ENCODE data around the gene TBX18.
A peak's percentile ranks its signal among the peaks of the same experiment; 100 is the strongest.

The TBX18 gene

DNA sequence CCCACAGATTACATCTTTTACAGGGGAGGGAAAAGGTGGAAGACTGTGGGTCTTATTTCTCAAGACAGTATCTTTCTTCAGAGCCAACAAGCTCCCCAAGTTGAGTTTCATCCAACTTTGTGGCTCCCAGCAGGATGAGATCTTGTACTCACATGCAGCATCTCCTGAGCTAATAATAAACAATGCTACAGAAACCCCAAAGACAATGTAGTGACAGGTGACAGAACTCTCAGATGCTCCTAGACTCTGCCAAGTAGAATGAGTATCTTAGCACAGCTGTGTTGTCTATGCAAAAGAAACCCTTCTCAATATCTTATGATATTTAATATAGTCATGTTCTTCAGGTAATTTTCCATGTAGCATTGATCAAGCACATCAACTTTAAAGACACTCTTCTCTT, 90.0 kb downstream of the TBX18 start:
- no peak for DNase-seq (ENCODE audit: low read depth, low spot score)

DNA sequence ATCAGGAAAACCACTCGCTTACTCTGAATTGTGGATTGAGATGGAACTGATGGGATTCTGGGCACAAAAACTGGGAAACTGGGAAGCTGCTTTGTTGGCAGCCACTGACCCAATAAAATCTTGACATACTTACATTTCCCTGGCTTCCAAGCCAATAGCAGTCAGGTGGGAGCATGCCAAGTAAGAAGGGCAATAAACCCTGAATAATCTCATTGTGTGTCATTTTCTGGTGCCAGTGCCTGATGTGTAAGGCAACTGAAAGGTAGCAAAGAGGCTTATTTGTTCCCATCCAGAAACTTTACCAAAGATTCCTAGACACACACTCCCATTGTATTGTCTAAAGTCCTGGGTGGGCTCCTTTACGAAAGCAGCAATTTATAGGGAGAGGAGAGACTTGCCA, 93.2 kb downstream of the TBX18 start:
- no peak for DNase-seq (ENCODE audit: low read depth, low spot score)

DNA sequence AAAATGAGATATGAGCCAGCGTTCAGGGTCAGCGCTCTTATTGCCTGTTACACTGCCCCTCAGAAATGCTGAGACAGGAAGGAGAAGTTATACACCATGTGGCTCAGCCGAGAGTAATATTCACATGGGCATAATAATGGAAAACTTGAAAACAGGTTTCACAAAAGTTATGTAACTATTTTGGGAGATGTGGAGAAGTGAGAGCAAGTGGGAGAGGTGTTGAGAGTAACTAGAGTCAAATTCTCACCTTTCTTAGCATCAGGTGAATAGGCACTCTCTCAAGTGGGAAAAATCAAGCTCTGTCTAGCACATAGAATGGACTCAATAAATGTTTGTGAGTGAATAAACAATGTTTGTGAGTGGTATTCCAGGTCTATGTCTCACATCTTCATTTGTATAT, 94.5 kb downstream of the TBX18 start:
- DNase-seq (ENCODE audit: low read depth, low spot score) = no peak

DNA sequence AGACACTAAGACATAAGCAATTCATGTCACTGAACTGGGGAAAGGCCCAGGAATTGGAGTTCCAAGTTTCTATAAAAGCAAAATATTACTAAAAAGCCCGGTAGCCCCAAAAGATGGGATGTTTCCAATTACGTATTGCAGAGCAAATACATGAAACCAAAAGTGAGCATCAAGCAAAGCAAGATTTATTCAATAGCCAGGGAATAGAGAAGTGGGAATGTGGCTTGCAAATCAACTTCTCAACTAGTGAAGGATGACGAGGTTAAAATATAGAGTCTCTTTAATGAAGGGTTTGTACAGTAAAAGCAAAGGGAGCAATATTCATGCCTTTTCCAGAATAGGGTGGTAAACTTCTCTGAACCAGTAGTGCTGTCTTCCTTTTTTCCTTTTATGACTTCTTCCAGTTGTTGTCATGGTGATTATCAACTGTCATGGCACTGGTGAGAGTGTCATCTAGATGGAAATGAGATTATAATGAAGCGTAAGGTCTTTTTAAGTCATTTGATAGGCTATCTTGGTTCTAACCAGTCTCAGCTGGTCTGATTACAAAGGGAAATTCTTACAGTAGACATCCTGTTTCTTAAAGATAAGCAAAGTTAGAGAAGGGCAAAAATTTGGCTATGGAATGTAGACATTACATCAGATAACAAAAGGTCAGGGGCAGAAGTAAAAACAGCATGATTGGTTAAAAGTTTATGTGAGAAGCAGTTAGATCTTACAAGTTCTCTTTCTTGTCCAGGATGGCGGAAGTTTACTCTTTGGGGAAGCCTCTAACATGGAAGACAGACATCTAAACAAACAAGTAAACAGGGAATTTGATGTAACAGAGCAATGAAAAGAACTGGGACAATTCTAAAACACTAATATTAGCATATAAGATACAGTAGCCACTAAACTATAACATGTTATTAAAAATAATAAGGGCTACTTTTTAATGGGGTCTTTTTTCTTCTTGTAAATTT, 96.9 kb downstream of the TBX18 start:
- DNase-seq (ENCODE audit: low read depth, low spot score) = no peak

DNA sequence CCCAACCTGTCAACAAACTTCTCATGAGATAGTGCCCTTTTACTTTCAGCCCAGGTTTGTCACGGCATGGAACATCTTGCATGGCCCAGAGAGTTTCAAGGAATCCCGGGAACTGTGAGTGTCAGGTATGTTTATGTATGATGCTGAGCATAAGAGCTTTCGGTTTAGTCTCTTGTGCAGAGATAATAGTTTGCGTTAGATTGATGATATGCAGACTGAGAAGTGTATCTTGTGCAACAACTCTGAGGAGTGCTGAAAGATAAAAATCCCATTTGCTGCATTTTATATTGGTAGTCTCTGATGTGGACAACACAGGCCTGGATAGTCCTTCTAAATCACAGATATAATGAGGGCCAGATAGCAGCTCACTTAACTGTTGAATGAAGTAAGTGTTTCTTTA, 99.0 kb downstream of the TBX18 start:
- no peak for DNase-seq (ENCODE audit: low read depth, low spot score)

DNA sequence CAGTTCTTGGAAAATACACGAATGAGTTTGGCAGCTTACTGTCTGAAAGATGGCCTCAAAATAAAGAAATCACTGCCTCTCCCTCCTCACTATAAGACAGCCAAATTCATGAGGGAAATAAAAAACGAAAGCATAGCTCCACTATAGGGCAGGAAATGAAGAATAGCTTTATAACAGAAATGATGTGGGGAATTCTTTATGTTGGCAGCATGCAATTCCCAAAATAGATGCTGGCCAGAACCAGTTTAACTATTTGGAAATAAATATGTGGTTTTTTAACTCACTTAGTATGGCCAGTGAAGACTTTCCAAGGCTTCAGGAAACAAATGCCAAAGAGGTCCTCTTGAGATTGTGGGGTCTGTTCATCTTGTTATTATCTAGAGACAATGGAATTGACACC, 100.5 kb downstream of the TBX18 start:
- DNase-seq (ENCODE audit: low read depth, low spot score) = no peak

DNA sequence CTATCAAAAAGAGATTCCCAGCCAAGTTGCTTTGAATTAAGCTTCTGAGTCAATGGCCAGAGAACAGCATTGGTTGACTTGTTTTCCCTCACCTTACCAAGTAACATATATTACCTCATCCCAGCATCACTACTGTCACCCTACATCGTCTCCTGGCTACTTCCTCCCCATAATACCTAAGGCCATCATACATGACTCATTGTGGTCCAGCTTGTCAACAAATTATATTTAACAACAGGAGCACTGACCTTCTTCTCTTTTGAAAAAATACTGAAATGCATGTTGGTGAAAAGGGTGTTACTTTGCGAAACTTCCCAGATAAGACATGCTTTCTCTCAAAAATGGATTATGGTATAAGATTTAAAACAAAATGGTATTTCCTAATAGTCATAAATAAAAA, 106.9 kb downstream of the TBX18 start:
- no peak for DNase-seq (ENCODE audit: low read depth, low spot score)

DNA sequence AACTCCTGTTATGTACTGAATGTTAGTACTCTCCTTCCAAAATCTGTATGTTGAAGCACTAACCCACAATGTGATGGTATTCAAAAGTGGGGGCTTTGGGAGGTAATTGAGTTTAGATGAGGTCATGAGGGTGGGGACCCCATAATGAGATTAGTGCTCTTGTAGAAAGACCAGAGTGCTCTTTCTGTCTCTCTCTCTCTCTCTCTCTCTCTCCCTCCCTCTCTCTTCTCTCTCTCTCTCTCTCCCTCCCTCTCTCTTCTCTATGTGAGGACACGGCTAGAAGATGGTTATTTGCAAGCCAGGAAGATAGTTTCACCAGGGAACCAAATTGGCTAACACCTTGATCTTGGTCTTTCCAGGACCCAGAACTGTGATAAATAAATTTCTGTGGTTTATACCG, 107.4 kb downstream of the TBX18 start:
- no peak for DNase-seq (ENCODE audit: low read depth, low spot score)

DNA sequence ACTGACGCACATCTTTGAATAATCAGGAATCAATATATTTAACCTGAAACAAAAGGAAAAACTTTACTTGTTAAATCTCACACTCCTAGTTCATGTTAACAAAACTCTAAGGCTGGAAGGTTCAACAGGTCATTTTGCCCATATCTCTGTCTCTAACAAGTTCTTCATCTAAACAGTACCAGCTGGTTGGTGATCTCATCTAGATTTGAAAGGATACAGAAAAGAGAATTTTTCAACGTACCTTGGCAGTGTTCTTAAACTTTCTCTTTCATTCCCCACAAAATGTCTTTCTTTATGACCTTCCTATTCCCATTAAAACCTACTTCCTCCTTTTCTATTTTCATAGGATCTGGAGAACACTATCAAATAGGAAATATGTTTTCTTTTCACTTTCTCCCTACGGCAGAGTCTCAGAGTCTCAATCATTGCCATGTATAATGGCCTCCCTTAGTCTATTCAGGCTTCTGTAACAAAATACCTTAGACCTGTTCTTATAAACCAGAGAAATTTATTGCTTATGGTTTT, 111.3 kb downstream of the TBX18 start:
- DNase-seq (ENCODE audit: low read depth, low spot score) = no peak

DNA sequence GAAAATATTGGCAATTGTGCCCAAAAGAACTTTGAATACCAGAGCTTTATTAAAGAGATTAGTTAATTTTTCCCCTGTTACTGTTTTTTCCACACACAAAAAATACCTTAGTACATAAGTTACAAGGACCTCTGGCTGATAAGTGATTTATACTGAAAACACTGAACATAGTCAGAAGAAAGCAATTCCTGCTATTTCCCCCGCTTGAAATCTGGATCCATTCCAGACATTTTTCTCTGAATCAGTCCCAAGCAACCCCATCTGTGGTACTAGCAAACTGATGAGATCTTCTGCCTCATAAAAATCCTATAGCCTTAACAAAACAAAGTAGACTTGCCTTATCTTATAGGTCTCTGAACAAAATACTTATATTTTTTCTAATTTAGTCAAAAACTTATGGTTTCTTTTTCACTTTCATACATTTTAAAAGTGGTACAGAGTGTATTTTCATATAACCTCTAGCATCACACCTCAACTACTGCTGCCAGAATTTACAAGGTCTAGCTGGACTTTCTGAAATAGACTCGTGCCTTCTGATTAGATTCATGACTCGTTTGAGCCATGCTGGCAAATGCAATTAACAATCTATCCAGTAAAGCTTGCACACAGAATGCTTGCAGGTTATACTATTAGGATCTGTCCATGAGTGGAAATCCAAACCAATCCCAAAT, 111.9 kb downstream of the TBX18 start:
- DNase-seq (ENCODE audit: low read depth, low spot score) = peak; percentile 1

DNA sequence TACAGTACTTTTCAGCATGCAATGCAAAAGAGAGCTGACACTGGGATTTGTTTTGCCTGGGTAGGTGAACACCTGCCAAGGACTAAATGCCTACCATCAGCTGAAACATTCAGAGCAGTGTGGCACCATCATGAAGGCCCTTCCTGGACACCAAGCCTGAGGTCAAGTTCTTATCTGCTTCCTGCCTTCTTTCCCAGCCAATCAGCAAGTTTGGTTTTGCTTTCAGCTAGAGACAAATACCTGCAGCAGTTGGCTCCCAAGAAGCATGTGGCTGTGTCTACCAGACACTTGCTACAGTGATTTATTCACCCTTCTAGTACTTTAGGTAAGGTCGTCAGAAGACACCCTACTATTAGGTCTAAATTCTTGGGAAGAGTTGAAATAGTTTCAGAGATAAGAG, 112.8 kb downstream of the TBX18 start:
- no peak for DNase-seq (ENCODE audit: low read depth, low spot score)

DNA sequence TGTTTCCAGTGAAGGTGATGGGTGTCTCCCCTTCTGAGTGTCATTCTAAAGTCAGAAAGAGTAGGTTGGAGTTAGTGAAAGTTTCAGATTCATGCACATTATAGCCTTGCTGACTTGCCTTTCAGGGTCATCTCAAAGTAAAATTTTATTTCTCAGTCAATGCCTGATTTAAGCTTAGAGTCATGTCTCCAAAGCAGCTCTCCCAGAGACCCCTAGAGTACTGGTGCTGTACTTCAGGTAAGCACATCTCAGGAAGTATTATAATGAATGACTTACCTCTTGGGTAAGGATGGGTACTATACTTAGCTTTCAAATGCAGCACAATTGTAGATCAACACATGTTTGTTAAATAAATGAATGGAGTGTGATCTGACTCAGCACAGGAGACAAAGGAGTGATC, 116.0 kb downstream of the TBX18 start:
- DNase-seq (ENCODE audit: low read depth, low spot score) = no peak

DNA sequence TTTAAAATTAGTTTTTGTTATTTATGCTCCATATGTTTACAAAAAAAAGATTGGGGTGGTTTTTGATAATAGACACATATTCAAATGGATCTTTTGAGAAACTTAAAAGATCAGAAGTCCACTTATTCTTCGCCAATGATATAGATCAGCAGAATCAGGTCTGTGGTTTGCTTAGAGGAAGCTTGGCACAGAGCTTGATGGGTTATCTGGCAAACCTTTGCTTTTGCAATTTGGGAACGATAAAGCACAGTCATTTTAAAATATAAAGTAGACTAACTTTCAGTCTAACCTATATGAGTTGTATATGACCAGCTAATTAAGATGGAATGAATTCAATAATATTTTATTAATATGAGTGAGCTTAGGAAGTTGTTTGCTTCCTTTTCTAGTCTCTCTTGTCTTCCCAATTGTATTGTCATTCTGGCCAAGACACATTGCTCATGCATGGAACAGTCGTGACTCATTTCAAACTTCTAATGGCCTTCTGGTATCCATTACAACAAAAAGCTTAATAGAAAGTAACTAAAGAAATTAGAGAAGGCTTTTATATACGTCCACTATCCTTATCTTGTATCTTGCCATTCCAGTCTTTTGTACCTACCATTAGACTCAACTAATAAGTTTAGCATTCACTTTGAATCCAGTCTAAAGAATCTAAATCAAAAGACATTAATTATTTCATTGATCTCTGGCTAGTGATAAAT, 118.7 kb downstream of the TBX18 start:
- no peak for DNase-seq (ENCODE audit: low read depth, low spot score)

DNA sequence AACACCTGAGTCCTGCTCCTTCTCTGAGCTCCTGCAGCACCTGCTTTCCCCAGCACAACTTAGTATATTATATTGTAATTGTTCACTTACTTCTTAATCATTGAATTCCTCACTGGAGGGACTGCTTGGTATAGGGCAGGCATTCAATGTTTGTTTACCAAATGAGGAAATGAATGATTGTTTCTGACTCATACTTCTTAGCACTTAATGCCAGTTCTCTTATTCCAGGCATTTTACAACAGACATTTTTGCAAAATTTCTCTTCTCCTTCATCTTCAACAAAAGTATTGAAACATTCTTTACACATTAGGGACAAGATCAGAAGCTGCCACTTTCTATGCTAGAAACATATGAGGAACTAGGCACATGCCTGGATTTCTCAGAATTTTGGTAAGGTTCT, 119.4 kb downstream of the TBX18 start:
- no peak for DNase-seq (ENCODE audit: low read depth, low spot score)

DNA sequence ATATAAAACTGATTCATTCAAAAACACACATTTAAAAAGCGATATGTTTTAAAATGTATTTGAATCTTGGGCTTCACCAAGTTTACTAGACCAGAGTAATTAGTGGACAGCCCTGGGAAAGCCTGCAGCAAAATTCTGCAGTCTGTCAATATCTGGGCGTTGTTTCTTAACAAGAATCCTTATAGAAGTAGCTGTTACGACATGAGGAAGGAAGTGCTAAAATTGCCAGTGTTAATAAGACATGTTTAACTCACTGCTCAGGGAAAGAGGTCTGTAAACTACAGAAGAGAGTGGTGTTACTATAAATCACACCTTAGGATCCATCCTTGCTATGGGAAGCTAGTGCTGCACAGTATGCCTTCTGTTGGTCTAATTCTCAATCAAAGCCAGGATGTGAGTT, 120.6 kb downstream of the TBX18 start:
- DNase-seq (ENCODE audit: low read depth, low spot score) = no peak

DNA sequence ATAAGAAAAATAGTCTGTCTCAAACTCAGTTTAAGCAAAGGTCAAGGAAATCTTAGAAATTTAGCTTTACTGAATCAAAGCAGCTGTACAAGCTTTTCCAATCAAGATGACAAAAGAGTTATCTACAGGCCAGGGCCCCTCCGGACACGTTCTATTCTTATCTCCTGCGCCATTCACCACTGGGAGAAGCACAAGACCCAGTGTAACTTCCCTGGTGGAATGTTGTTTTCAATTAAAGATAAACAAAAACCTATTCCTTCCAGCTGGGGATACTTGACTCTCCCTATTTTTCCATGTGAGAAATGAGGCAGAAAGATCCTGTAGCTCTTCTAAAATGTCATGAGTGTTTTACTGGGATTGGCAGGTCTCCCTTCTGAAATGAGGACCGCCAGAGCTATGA, 123.3 kb downstream of the TBX18 start:
- DNase-seq (ENCODE audit: low read depth, low spot score) = no peak

DNA sequence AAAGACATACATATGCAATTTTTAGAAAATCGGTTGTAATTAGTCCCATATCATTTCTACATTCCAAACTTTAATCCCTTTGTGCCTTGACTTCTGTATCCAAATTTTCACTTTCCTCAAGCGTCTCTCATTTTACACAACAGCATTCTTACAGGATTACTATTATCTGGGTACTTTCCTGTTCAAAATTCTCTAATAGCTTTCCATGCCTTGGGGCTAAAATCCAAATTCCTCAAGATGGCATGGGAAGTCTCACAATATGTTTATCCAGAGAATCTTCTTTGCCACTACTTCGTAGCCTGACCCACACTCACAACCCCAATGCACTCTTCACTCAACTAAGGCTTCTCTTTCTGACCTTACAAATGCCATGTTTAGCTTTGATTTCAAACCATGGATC, 125.0 kb downstream of the TBX18 start:
- DNase-seq (ENCODE audit: low read depth, low spot score) = no peak

DNA sequence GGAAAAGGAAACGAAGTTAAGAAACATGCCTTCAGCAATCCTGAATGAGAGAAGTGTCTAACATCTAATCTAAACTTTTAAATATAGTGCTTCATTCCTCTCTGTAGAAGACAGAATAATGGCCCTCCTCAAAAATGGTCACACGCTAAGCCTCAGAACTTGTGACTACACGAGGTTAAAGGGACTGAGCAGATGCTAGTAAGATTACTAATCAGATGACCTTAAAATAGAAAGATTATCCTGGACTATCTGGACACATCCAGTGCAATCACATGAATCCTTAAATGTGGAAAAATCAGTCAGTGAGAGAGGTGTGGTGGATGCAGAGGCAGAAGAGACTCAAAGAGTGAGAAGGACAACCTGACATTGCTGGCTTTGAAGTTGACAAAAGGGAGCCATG, 126.1 kb downstream of the TBX18 start:
- no peak for DNase-seq (ENCODE audit: low read depth, low spot score)

All from ELF-1 (cell line).